ES-I3 (cell line): Measurements from ENCODE around the gene DCXR.

Source experiments
- H3K36me3 ChIP-seq: 2 replicates; pipeline ENCODE4 v1.6.1; 2013; ENCODE audit warnings: mild to moderate bottlenecking, low read length, control low read depth, moderate library complexity; ENCODE audit not compliant: insufficient read depth
- H3K4me1 ChIP-seq: 2 replicates; pipeline ENCODE4 v1.6.1; 2013; ENCODE audit warnings: mild to moderate bottlenecking, control low read depth, low read length; ENCODE audit not compliant: insufficient read depth
- H3K9ac ChIP-seq: 2 replicates; pipeline ENCODE4 v1.6.1; 2013; ENCODE audit warnings: low read depth, mild to moderate bottlenecking, low read length, moderate library complexity
- H3K9me3 ChIP-seq: 2 replicates; pipeline ENCODE4 v1.6.1; 2013; ENCODE audit warnings: mild to moderate bottlenecking, low read length, moderate library complexity; ENCODE audit not compliant: control insufficient read depth, insufficient read depth

DCXR gene

GRCh38 chr17:82031303-82031884 lies 6.1 kb downstream of the DCXR start, which contains the start of gene RAC3:
Gene RAC3, plus strand, starts transcription at chr17:82031678. Its CDS starts 84 bp downstream, at chr17:82031762.
- Histone ChIP-seq H3K9me3 (no peaks in the 10 kb centered on the region), H3K4me1 (peaks cover 2% of the 10 kb centered on the region; the same call in 1 of the 2 replicates), H3K36me3 (no peaks in the 10 kb centered on the region), H3K9ac (peak within 1 kb of the TSS; percentile 72)

- Histone ChIP-seq H3K9ac (peak overlapping the region; percentile 72; the same call in 1 of the 2 replicates), H3K4me1 (peaks cover 2% of the 10 kb centered on the region; the same call in 1 of the 2 replicates), H3K9me3 (no peaks in the 10 kb centered on the region), H3K36me3 (no peaks in the 10 kb centered on the region)
These were observed 6.8 kb downstream of the DCXR start for GRCh38 chr17:82030470-82031302.

GRCh38 chr17:82029990-82030469 lies 7.5 kb downstream of the DCXR start:
- Histone ChIP-seq H3K36me3 (no peaks in the 10 kb centered on the region), H3K9me3 (no peaks in the 10 kb centered on the region), H3K9ac (no peak overlapping the region), H3K4me1 (peaks cover 2% of the 10 kb centered on the region; the same call in 1 of the 2 replicates)

DNA sequence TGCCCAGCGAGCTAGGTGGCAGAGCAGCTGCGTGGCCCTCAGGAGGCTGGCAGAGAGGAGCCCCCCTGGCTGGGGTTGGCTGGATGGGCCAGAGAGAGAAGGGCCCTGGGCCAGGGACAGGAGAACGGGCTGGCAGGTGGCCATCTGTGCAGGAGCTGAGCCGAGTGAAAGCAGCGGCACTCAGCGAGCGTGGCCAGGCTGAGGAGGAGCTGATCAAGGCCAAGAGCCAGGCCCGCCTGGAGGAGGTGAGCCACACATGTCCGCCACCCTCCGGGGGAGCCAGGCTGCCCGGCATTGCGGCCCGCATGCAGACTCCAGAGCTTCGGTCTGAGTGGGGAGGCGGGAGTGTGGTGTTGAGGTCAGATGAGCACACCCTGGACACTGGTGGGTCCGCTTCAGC lies 8.1 kb downstream of the DCXR start:
- Histone ChIP-seq H3K9me3 (no peaks in the 10 kb centered on the region), H3K36me3 (no peaks in the 10 kb centered on the region), H3K9ac (no peak overlapping the region), H3K4me1 (peaks cover 2% of the 10 kb centered on the region; the same call in 1 of the 2 replicates)

DNA sequence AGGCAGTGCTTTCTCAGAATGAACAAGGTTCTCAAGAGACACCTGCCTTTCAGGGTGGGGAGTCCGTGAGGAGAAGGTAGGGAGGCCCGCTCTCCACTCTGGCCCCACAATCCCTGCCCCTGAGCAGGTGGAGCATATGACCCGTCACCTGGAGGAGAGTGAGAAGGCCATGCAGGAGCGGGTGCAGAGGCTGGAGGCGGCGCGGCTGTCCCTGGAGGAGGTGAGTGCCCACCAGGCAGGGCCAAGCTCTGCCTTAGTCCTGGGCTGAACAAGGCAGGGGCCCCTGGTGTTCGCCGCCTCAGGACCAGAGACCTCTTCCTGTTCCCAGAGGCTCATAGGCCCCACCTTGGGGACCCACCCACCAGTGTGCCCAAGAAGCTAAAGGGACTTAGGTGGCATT lies 8.5 kb downstream of the DCXR start:
- Histone ChIP-seq H3K36me3 (no peaks in the 10 kb centered on the region), H3K9ac (no peak overlapping the region), H3K9me3 (no peaks in the 10 kb centered on the region), H3K4me1 (peaks cover 2% of the 10 kb centered on the region; the same call in 1 of the 2 replicates)

DNA sequence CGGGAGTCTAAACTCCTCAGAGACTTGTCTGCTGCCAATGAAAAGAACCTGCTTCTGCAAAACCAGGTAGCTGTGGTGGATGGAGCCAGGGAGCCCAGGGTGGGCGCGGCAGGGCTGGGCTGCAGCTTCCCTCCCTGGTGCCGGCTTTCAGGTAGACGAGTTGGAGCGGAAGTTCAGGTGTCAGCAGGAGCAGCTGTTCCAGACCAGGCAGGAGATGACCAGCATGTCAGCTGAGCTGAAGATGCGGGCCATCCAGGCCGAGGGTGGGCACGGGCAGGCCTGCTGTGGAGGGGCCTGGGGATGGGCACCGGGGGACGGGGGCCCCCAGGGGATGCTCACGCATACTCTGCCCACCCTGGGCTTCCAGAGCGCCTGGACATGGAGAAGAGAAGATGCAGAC lies 9.3 kb downstream of the DCXR start:
- Histone ChIP-seq H3K4me1 (peaks cover 2% of the 10 kb centered on the region; the same call in 1 of the 2 replicates), H3K9ac (no peak overlapping the region), H3K36me3 (no peaks in the 10 kb centered on the region), H3K9me3 (no peaks in the 10 kb centered on the region)

DNA sequence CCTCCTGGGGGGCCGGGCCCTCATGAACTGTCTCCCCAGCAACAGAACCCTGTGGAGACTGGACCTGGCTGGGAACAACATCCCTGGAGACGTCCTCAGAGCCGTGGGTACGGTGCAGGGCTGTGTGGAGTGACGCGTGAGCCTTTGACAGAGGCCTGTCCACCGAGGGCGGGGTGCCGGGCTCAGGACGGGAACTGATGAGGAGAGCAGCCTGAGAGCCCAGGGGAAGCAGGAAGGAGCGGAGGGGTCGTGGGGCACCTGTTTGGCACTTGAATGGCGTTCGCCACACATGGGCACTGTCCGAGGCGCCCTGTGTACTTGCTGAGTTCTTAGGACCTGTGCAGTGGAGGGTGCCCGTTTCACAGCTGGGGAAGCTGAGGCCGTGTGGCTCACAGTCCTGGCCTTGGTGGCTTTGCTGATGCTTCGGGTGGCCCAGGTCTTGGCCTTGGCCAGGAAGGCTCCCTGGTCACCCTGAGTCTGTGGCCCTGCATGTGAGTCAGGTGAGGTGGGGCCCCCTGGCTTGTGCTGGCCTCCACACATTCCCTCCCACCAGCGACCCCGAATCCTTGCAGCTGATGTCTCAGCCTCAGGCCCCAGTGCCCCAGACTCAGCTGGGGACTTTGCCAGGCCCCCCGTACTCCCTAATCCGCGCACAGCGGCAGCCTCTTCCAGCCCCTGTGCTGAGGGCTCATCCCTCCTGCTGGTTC lies 11.9 kb downstream of the DCXR start:
- no peaks in the 10 kb centered on the region; the same call in 1 of the 2 replicates for H3K4me1 ChIP-seq

GRCh38 chr17:82024859-82025258 lies 12.6 kb downstream of the DCXR start:
- Histone ChIP-seq H3K9me3 (no peaks in the 10 kb centered on the region), H3K4me1 (no peaks in the 10 kb centered on the region; the same call in 1 of the 2 replicates), H3K9ac (no peak overlapping the region), H3K36me3 (no peaks in the 10 kb centered on the region)

More for the DNA sequence above, 11.9 kb downstream of the DCXR start:
- Histone ChIP-seq H3K36me3 (no peaks in the 10 kb centered on the region), H3K9ac (no peak overlapping the region), H3K9me3 (no peaks in the 10 kb centered on the region)

DNA sequence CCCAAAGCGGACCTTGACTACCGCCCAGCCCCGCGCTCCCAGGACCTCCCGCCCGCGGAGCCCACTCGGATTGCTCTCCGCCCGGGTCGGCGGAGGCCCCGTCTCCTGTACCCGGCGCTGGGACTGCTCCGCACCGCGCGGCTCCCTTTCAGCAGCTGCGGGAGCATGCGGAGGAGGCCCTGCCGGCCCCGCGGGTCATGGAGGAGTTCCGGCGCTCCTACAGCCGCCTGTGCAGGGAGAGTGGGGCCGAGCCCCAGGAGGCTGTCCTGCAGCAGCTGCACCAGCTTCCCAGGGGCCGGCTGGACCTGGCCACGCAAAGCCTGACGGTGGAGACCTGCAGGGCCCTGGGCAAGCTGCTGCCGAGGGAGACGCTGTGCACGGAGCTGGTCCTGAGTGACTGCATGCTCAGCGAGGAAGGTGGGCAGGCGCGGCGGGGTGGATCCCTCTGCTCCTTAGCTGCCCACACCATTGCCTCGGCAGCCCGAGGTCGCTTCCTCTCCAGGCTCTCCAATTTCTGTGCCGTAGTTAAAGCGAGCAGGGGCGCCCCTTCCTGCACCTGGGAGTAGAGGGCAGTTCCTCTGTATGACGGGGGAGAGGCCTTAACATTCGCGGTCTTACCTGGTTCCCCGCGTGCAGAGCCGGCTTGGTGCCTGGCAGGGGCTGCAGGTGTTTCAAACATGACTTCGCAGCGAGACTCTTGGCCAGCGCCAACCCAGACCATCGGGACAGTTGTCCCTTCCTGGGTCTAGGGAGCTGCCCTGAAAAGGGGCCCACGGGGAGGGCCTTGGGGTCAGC lies 13.9 kb downstream of the DCXR start:
- Histone ChIP-seq H3K36me3 (no peaks in the 10 kb centered on the region), H3K9ac (peak overlapping the region; percentile 68), H3K9me3 (no peaks in the 10 kb centered on the region), H3K4me1 (no peaks in the 10 kb centered on the region; the same call in 1 of the 2 replicates)

GRCh38 chr17:82022981-82023446 lies 14.5 kb downstream of the DCXR start, which contains the start of gene LRRC45:
Gene LRRC45, plus strand, starts transcription at chr17:82023305. Its CDS starts 339 bp downstream, at chr17:82023644.
- Histone ChIP-seq H3K9ac (peak within 1 kb of the TSS; percentile 92), H3K36me3 (no peaks in the 10 kb centered on the region), H3K4me1 (no peaks in the 10 kb centered on the region; the same call in 1 of the 2 replicates), H3K9me3 (no peaks in the 10 kb centered on the region)

DNA sequence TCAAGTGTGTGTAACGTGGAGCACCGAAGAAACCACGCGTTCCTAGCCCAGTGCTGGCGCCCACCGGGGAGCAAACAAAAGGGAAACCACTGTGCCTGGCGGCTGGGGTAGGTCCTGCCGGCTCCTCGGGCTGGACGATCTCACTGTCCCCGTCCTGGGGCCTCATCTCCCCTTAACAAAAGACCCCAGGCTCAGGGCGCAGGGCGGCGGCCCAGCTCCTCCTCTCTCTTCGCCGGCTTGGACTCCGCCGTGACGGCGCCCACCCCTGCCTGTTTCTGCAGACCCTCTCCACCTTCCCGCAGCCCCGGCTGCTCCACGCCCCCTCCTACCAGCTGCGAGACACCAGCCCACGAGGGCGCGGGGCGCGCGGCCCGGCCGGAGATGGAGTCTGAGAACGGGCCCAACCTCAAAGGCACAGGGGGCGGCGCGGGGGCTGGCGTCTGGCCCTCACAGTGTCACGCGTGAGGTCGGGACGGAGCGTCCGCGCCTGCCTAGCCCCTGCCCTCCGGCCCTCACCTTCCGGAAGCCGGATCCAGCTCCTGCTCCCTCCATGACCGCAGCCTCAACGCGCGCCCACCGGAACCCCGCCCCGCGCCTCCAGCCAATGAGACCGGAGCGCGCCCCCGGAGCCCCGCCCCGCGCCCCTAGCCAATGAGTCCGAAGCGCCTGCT lies 15.1 kb downstream of the DCXR start, which contains the start of gene CENPX:
TSS of gene CENPX (minus strand) at position 569 of the 671 bp plus-strand sequence. CDS start at position 552, 17 bp downstream.
- H3K36me3 ChIP-seq = no peaks in the 10 kb centered on the region
- H3K9me3 ChIP-seq = no peaks in the 10 kb centered on the region
- H3K9ac ChIP-seq = peak within 1 kb of the TSS; percentile 92
- no peaks in the 10 kb centered on the region; the same call in 1 of the 2 replicates for H3K4me1 ChIP-seq

DNA sequence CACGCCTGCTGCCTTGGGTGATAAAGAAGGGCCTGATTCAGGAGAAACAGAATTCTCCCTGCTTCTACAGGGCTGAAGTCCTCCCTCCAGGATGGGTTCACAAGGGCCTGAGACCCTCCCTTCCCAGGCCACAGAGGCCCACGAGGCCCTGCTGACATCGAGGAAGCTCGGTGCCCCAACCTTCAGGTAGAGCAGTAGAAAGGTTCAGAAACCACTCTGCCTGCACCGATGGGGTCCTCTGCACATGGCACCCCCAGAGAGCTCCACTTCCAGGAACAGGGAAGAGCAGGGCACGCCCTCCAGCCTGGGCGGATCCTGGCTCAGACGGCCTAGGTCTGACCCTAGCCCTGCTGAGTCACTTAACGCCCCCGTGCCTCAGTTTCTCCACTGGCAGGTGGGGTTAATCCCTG lies 15.6 kb downstream of the DCXR start:
- H3K4me1 ChIP-seq = no peaks in the 10 kb centered on the region; the same call in 1 of the 2 replicates

More for the DNA sequence above, 15.6 kb downstream of the DCXR start:
- H3K9me3 ChIP-seq = no peaks in the 10 kb centered on the region
- H3K36me3 ChIP-seq = no peaks in the 10 kb centered on the region
- H3K9ac ChIP-seq = peak overlapping the region; percentile 92
